Hematopoietic multipotent progenitor cell treated with erythropoietin and hydrocortisone succinate and interleukin-3 and kit ligand, for 8 days (in vitro differentiated cells): Measurements from ENCODE around the gene SLC2A4RG.

Experiments used
- DNase-seq: peaks from one replicate; pipeline ENCODE4 v3.0.0-alpha.2; 2015

The SLC2A4RG gene

GRCh38 chr20:63739130-63740069 lies at the start of gene SLC2A4RG:
SLC2A4RG (plus strand) TSS chr20:63739776; CDS start chr20:63739913, 137 bp downstream.
- peak; percentile 79 for DNase-seq

- DNase-seq: no peak
Measured at GRCh38 chr20:63690003-63690897, 49.3 kb upstream of the SLC2A4RG start.

- no peak for DNase-seq
Measured at GRCh38 chr20:63690898-63691710, 48.5 kb upstream of the SLC2A4RG start.

- no peak for DNase-seq
Measured at GRCh38 chr20:63691711-63692435, 47.7 kb upstream of the SLC2A4RG start.

- DNase-seq: no peak
Measured at GRCh38 chr20:63692436-63693082, 47.0 kb upstream of the SLC2A4RG start.

GRCh38 chr20:63693083-63693732 lies 46.4 kb upstream of the SLC2A4RG start:
- DNase-seq: no peak

- DNase-seq: no peak
Measured at GRCh38 chr20:63693733-63694583, 45.6 kb upstream of the SLC2A4RG start.

GRCh38 chr20:63694584-63695423 lies 44.8 kb upstream of the SLC2A4RG start:
- no peak for DNase-seq

- no peak for DNase-seq
Measured at GRCh38 chr20:63695424-63696305, 43.9 kb upstream of the SLC2A4RG start.

GRCh38 chr20:63696306-63696627 lies 43.3 kb upstream of the SLC2A4RG start:
- DNase-seq: peak; percentile 19

GRCh38 chr20:63696628-63697356 lies 42.8 kb upstream of the SLC2A4RG start, which contains the start of gene TNFRSF6B:
TNFRSF6B (plus strand) TSS chr20:63696652; CDS start chr20:63696768, 116 bp downstream.
- no peak for DNase-seq

GRCh38 chr20:63697357-63697867 lies 42.2 kb upstream of the SLC2A4RG start:
- no peak for DNase-seq

GRCh38 chr20:63697868-63698545 lies 41.6 kb upstream of the SLC2A4RG start:
- no peak for DNase-seq

- no peak for DNase-seq
Measured at GRCh38 chr20:63698739-63699465, 40.7 kb upstream of the SLC2A4RG start.

- DNase-seq: no peak
Measured at GRCh38 chr20:63699466-63700198, 39.9 kb upstream of the SLC2A4RG start.
